GM13976 (cell line): ENCODE data around the gene CERK.

Experiments used
- DNase-seq: peaks from one replicate; pipeline ENCODE4 v3.0.0; 2012; ENCODE audit warnings: low spot score
- CTCF ChIP-seq: IDR thresholded peaks from 2 replicates; pipeline ENCODE4 v1.5.1; 2012; ENCODE audit warnings: borderline replicate concordance, mild to moderate bottlenecking; ENCODE audit not compliant: insufficient read depth; ENCODE audit errors: extremely low read depth, missing control alignments, control extremely low read depth
- in situ Hi-C: fragments of 300-500 bp; cut with MboI; formaldehyde crosslinking; loops from one replicate; pipeline ENCODE4 v1.12.0; 2022; ENCODE audit warnings: low sequenced_read_pairs, mixed read lengths, inconsistent platforms; ENCODE audit not compliant: unreplicated experiment

Gene CERK

GRCh38 chr22:46732513-46732912 is 5.5 kb downstream of the CERK start:
- no peak for TF ChIP-seq CTCF
- DNase-seq = no peak
- in situ Hi-C loops = no loop called here

GRCh38 chr22:46732041-46732379 is 6.0 kb downstream of the CERK start:
- DNase-seq = no peak
- in situ Hi-C loops = no loop called here
- no peak for TF ChIP-seq CTCF

- DNase-seq = no peak
- in situ Hi-C loops = no loop called here
- no peak for TF ChIP-seq CTCF
Observed at GRCh38 chr22:46731246-46732040, 6.6 kb downstream of the CERK start.

- DNase-seq = no peak
- in situ Hi-C loops = no loop called here
- no peak for TF ChIP-seq CTCF
Observed at GRCh38 chr22:46730568-46731245, 7.3 kb downstream of the CERK start.

- DNase-seq = no peak
- no peak for TF ChIP-seq CTCF
- in situ Hi-C loops = no loop called here
Observed at GRCh38 chr22:46728470-46728869, 9.6 kb downstream of the CERK start.

GRCh38 chr22:46727813-46728364 is 10.2 kb downstream of the CERK start:
- no peak for DNase-seq
- TF ChIP-seq CTCF = no peak
- in situ Hi-C loops = no loop called here
